T-helper 1 cell treated with Interleukin-12 subunit alpha and Interleukin-12 subunit beta and Interleukin-4 antibody, amounts not matched to agents 30 ng/mL and 1 ng/mL, for 36 hours (primary cell): ENCODE data around the gene UPP1. TPM values are rescaled to one million over a fixed set of nuclear protein-coding genes. Genes with fewer than 3 reads are reported as not detected.
"Not testable (repeated sequence)": the region's sequence is repeated elsewhere in the genome, so short reads cannot be mapped to it uniquely, and the experiment has no call there.

Source experiments
- intact Hi-C: fragments of 100-400 bp; cut with micrococcal nuclease; formaldehyde crosslinking; loops from one replicate; pipeline ENCODE4 v1.15.1; 2024
- total RNA-seq: library from RNA; stranded (reverse); gene quantifications from 2 replicates; pipeline ENCODE4 v1.2.3, GENCODE V29; 2022

Gene UPP1
- total RNA-seq, 1 donor from 2014 or later: 79.4 TPM

GRCh38 chr7:48108959-48109847 lies 20.1 kb downstream of the UPP1 start:
- intact Hi-C loops: no loop called here

DNA sequence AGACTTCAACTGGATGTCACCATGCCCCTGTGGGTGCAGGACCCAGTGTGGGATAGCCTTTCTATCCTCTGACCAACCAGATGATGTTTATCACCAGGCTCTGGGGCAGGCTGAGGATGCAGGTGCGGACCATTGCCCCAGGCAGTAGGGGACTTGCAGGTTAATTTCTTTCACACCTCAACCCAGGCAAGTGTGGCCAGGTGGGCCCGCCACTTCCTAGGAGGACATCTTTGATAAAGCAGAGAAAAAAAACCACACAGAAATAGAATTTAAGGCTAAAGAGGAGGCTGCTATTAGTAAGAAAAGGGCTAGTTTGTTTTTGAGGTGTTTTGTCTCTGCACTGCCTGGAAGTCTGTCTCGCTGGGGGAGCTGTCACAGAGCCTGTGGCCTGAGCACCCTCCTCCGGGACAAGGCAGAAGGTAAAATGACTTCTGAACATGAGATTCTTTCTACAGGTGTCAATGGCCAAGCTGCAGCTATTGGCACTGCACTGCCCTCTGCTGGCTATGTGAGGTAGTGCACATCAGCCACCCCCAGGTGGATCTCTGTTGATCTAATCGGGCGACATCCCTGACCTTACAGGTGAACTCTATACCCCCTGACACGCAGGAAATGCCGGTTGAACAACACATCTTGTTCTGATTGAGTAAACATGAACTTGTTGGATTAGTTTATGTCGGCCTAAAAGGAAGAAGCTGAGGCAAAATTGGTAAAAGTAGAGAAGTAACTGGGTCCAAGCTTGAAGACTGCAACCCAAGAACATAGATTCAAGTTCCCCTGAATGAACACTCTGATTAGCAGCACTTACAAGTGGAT lies 21.0 kb downstream of the UPP1 start:
- intact Hi-C loops: loop anchor here (1.0 kb wide), 9 partner anchors 8 to 165 kb away; partner anchors contain the start of genes C7orf57, HUS1 and UPP1

- intact Hi-C loops: loop anchor here (1.0 kb wide), 9 partner anchors 9 to 166 kb away; partner anchors contain the start of genes C7orf57, HUS1 and UPP1
Measured at GRCh38 chr7:48110868-48111267, 21.8 kb downstream of the UPP1 start.

- intact Hi-C loops: no loop called here
Measured at GRCh38 chr7:48111596-48111995, 22.5 kb downstream of the UPP1 start.

DNA sequence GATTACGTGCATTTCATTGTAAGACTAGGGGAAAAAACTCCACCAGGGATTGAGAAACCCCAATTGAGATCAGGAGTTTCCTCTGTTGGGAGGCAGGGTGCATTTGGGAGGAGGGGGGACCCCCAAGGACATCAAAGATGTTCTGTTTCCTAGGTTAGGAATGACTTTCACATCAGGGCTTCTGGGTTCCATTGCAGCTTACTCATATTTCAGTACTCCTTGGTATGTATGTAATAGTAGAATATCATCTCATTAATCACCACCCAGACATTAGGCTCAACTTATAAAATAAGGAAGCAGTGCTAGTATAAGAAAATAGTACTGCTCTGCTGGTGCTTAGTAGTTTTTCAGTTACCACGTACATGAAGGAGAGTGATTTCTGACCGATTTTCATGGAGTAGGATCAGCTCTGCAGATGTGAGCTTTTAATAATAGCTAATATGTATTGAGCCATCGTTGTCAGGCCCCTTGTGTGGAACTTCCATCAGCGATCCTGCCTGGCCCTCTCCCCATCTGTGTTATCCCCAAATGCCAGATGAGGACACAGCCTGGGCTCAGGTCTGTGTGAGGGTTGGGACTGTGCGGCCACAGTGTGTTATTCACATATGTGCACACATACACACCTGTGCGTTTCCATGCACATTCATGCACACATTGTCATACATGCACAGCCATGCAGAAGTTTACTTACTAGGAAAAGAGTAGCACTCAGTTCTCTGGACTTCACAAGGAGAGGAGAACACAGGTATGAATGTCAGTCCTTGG lies 23.5 kb downstream of the UPP1 start:
- intact Hi-C loops: no loop called here

DNA sequence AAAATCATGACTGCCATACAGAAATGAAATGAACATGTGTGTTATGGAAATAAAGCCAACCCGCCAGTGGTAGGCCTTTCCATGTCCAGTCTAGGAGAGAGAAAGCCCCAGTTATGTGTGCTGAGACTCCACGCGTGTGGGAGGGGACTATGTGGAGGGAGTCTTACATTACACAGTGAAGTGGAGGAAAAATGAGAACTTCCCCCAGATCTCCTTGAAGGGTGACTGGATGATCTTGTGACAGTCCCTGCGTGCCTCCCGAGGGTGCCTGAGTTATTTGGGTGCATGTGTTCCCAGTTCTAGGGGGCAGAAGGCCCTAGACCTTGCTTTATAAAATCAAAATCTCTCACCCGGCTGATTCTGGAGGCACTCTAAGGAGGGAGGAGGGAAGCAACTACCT lies 24.2 kb downstream of the UPP1 start:
- intact Hi-C loops: no loop called here

GRCh38 chr7:48114115-48114514 lies 25.1 kb downstream of the UPP1 start:
- intact Hi-C loops: no loop called here

- intact Hi-C loops: no loop called here
Measured at GRCh38 chr7:48114589-48114988, 25.5 kb downstream of the UPP1 start.

GRCh38 chr7:48116043-48116442 lies 27.0 kb downstream of the UPP1 start:
- intact Hi-C loops: no loop called here

- intact Hi-C loops: no loop called here
Measured at GRCh38 chr7:48118041-48118440, 29.0 kb downstream of the UPP1 start.

DNA sequence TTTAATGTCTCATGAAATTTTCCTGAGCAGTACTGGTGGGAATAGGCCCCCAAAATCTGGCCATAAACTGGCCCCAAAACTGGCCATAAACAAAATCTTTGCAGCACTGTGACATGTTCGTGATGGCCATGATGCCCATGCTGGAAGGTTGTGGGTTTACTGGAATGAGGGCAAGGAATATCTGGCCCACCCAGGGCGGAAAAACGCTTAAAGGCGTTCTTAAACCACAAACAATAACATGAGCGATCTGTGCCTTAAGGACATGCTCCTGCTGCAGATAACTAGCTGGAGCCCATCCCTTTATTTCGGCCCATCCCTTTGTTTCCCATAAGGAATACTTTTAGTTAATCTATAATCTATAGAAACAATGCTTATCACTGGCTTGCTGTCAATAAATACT lies 31.5 kb downstream of the UPP1 start:
- intact Hi-C loops: not testable (repeated sequence)

DNA sequence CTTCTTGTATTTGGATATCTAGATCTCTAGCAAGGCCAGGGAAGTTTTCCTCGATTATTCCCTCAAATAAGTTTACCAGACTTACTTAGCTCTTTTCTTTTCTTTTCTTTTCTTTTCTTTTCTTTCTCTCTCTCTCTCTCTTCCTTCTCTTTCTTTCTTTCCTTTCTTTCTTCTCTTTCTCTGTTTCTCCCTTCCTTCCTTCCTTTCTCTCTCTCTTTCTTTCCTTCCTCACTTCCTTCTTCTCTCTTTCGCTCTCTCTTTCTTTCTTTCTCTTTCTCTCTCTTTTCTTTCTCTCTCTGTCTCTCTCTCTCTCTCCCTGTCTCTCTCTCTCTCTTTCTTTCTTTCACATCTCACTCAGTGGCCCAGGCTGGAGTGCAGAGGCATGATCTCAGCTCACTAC lies 37.0 kb downstream of the UPP1 start:
- intact Hi-C loops: no loop called here

- intact Hi-C loops: no loop called here
Measured at GRCh38 chr7:48130658-48131108, 41.6 kb downstream of the UPP1 start.

GRCh38 chr7:48132792-48133191 lies 43.7 kb downstream of the UPP1 start:
- intact Hi-C loops: no loop called here

DNA sequence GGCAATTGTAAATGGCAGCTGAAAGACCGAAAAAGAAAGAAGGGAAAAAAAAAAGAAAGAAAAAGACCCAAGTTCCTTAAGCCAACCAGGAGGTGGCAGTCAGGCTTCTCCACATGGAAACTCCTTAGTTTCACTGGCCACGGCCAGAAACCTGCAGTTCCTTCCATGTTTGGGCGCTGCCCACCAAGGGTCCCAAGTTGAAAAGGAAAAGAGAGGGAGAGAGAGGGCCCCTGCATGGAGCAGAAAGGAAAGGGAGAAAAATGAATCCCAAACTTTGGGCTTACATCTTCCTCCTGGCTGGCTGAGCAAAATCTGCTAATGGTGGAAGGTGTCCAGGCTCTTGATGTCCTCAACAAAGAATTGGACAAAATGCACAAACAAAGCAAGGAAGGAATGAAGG lies 50.4 kb downstream of the UPP1 start:
- intact Hi-C loops: no loop called here

DNA sequence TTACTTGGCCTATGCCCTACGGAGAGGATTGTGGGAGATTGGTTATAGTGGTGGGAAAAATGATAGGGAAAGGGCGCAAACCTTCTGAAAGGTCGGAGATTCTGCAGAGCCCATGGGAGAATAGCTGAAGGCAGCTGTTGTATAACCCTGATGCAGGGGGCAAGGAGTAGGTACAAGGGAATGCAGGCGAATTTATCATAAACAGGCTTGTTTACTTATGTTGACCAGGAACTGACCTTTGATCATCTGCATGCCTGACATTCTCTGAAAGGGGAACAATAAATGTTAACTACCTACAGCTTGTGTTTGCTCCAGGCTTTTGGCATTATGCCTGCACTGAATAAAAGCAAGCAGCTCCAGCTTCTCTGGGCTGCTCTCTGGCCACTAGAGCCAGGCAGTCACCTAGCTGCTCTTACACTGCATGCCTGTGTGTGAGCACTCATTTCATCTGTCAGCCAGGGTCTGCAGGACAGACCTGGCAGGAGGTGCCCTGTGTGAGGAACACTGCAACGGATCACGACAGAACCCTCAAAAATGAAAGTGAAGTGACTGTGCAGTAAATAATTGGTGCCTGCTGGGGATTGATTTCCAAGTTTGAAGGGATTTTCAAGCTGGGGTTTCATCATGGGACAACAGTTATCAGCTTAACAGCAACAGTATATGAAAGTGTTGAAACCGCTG lies 51.1 kb downstream of the UPP1 start:
- intact Hi-C loops: no loop called here

DNA sequence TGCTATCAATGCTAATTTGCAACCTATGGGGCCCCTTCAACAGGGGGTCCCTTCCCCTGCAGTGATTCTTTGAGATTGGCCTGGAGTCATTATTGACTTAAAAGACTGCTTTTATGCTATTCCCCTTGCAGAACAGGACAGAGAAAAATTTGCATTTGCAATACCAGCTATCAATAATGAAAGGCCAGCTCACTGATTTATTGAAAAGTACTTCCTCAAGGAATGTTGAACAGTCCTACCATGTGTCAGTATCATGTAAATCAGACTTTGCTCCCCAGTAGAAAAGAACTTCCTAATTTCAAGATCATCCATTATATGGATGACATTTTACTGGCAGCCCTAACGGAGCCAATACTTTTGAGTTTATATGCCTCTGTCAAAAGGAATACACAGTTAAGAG lies 52.5 kb downstream of the UPP1 start:
- intact Hi-C loops: no loop called here

GRCh38 chr7:48144291-48144768 lies 55.3 kb downstream of the UPP1 start:
- intact Hi-C loops: no loop called here

- intact Hi-C loops: no loop called here
Measured at GRCh38 chr7:48147078-48147591, 58.1 kb downstream of the UPP1 start.

DNA sequence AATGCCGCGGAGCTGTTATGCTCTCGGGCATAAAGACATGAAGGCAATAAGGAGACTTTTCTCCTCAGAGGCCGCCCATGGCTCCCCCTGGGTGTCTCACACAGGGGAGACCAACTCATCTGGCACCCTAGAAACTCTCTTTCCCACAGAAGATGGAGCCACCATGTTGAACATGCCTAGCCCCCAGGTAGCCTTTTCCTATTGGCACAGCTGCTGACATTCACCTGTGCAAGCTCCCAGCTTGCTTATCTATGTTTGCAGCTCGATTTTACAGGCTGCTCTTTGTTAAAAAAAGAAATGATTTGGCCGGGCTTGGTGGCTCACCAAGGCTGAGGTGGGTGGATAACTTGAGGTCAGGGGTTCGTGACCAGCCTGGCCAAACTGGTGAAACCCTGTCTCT lies 58.6 kb downstream of the UPP1 start:
- intact Hi-C loops: not testable (repeated sequence)
